ENCODE results near the gene MT3. TPM values are rescaled to one million over a fixed set of nuclear protein-coding genes. Genes with fewer than 3 reads are reported as not detected.
A peak's percentile ranks its signal among the peaks of the same experiment; 100 is the strongest.
"Not testable (repeated sequence)": the region's sequence is repeated elsewhere in the genome, so short reads cannot be mapped to it uniquely, and the experiment has no call there.

Gene MT3
- total RNA-seq, 2 donors from 2014 or later: 8.2 to 11.5 TPM

- ATAC-seq: peak; percentile 90 to 94
- intact Hi-C loops (cut with DNase I): loop anchor here (5.0 to 10.0 kb wide), 2 partner anchors 126 to 128 kb away; no protein-coding TSS in a partner anchor
- peak; percentile 74 for DNase-seq
These were observed 12.6 kb upstream of the MT3 start for GRCh38 chr16:56576585-56577299.

- intact Hi-C loops (cut with DNase I): loop anchor here (5.0 to 10.0 kb wide), 2 partner anchors 125 to 128 kb away; no protein-coding TSS in a partner anchor
- ATAC-seq (no peak), DNase-seq (no peak)
These were observed 12.1 kb upstream of the MT3 start for GRCh38 chr16:56577300-56577625.

- ATAC-seq: no peak
- intact Hi-C loops (cut with DNase I): no loop called here
- no peak for DNase-seq
These were observed 8.8 kb upstream of the MT3 start for GRCh38 chr16:56580391-56581048.

GRCh38 chr16:56582911-56583310 is 6.4 kb upstream of the MT3 start:
- ATAC-seq; intact Hi-C loops (cut with DNase I); DNase-seq: not testable (repeated sequence)

GRCh38 chr16:56583351-56584168 is 5.8 kb upstream of the MT3 start:
- no peak for ATAC-seq
- intact Hi-C loops (cut with DNase I): no loop called here
- DNase-seq: no peak

GRCh38 chr16:56584276-56584675 is 5.1 kb upstream of the MT3 start:
- DNase-seq: no peak
- ATAC-seq: no peak
- intact Hi-C loops (cut with DNase I): no loop called here

GRCh38 chr16:56588781-56589140 is 567 bp upstream of the MT3 start:
- intact Hi-C loops (cut with DNase I): no loop called here
- DNase-seq (no peak), ATAC-seq (no peak)

- DNase-seq (no peak), ATAC-seq (no peak)
- intact Hi-C loops (cut with DNase I): no loop called here
These were observed 2.2 kb downstream of the MT3 start for GRCh38 chr16:56591377-56592060.

GRCh38 chr16:56593573-56594291 is 4.4 kb downstream of the MT3 start:
- DNase-seq: no peak
- no peak for ATAC-seq
- intact Hi-C loops (cut with DNase I): no loop called here

- DNase-seq: no peak
- intact Hi-C loops (cut with DNase I): no loop called here
- ATAC-seq: no peak
These were observed 4.9 kb downstream of the MT3 start for GRCh38 chr16:56594292-56594619.

GRCh38 chr16:56600398-56600999 is 11.2 kb downstream of the MT3 start:
- DNase-seq: no peak
- intact Hi-C loops (cut with DNase I): loop anchor here (5.0 kb wide), 3 partner anchors 82 to 102 kb away; partner anchors contain the start of gene MT1X (in 1 of the 2)
- ATAC-seq: peak; percentile 14 to 65

GRCh38 chr16:56601325-56601724 is 12.0 kb downstream of the MT3 start:
- ATAC-seq: no peak
- no peak for DNase-seq

GRCh38 chr16:56603589-56603988 is 14.3 kb downstream of the MT3 start:
- peak; percentile 51 for DNase-seq
- intact Hi-C loops (cut with DNase I): loop anchor here (2.0 to 5.0 kb wide), 4 partner anchors 79 to 99 kb away; partner anchors contain the start of gene MT1X (in 1 of the 2)
- ATAC-seq: peak in 1 of 2 donors; percentile 8

More at GRCh38 chr16:56601325-56601724, 12.0 kb downstream of the MT3 start:
- intact Hi-C loops (cut with DNase I): loop anchor here (5.0 kb wide), 3 partner anchors 81 to 101 kb away; partner anchors contain the start of gene MT1X (in 1 of the 2)

GRCh38 chr16:56604966-56605365 is 15.6 kb downstream of the MT3 start:
- no peak for ATAC-seq
- no peak for DNase-seq
- intact Hi-C loops (cut with DNase I): loop anchor here (5.0 kb wide), 3 partner anchors 77 to 97 kb away; partner anchors contain the start of gene MT1X (in 1 of the 2)

GRCh38 chr16:56605475-56605874 is 16.1 kb downstream of the MT3 start:
- DNase-seq (no peak), ATAC-seq (no peak)
- intact Hi-C loops (cut with DNase I): no loop called here

- peak; percentile 67 for DNase-seq
- intact Hi-C loops (cut with DNase I): no loop called here
- peak in 1 of 2 donors; percentile 6 for ATAC-seq
These were observed 16.7 kb downstream of the MT3 start for GRCh38 chr16:56606071-56606475.

- peak; percentile 46 for DNase-seq
- intact Hi-C loops (cut with DNase I): no loop called here
- peak in 1 of 2 donors; percentile 3 for ATAC-seq
These were observed 17.3 kb downstream of the MT3 start for GRCh38 chr16:56606476-56607108.
